Endometrium (tissue), 2 donors: ENCODE data around the gene CCK.

ENCODE experiments used
- FAIRE-seq: peaks from 2 replicates; lab custom pipeline; 2012; peaks lifted over from hg19 to GRCh38; lab: Jason Lieb, UNC
- donor health status: control.
- donor health status: control.

Gene CCK

DNA sequence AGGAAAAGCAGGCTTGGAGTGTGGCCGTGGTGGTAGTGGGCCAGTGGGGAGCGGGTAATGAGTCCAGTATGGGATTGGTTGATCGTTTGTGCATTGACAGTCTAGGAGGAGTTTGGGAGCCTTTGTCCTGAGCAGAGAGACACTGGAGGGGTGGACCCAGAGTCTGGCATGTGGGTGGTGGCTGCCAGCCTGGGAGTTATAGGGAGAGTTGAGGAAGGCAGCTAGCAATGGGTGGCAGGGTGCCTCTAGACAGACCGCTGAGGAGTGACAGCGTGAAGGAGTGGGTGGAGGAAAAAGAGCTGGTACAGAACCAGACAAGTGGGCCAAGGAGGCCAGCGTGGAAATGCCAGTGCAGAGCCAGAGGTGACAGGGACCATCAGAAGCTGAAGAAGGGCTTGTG lies 1.9 kb upstream of the CCK start:
- no peak for FAIRE-seq

DNA sequence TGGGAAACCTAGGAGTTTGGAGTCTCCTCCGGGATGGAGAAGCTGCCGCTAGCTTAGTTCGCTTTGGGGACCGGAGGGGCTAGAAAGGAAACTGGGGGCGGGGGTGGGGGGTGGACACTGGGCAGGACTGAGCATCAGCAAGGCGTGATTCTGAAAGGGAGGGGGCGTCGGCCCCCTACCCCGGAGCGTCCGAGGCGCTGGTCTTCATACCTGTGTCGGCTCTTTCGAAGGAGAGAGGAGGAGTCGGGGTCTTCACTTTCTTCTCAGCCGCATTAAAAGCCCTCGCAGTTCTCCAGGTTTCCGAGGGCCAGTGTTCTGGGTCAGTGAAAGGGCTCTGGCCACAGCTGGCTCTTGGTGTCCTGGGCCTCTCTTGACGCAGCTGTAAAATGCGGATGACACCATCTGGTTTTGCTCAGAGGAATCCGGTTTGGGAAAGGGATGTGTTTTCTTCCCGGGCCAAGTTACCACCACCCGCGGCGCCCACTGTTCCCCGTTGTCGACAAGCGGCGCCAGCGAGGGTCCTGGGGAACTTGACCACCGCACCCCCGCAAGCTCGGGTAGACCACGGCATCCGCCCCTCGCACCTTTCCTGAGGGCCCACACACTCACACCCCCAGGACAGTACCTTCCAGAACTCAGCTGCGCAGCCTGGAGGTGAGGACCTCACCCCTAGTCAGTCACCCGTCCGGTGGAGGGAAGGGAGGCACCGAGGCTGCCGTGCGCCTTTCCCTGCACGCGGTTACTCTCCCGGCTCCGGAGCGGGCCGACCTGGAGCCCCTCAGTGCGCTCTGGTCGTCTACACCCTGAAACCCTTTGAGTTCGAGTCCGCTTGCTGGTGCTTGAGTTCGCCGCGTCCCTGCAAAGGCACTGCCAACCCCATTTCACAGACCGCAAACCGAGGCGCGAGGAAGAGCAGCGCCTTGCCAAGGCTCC lies 660 bp downstream of the CCK start:
- no peak for FAIRE-seq

DNA sequence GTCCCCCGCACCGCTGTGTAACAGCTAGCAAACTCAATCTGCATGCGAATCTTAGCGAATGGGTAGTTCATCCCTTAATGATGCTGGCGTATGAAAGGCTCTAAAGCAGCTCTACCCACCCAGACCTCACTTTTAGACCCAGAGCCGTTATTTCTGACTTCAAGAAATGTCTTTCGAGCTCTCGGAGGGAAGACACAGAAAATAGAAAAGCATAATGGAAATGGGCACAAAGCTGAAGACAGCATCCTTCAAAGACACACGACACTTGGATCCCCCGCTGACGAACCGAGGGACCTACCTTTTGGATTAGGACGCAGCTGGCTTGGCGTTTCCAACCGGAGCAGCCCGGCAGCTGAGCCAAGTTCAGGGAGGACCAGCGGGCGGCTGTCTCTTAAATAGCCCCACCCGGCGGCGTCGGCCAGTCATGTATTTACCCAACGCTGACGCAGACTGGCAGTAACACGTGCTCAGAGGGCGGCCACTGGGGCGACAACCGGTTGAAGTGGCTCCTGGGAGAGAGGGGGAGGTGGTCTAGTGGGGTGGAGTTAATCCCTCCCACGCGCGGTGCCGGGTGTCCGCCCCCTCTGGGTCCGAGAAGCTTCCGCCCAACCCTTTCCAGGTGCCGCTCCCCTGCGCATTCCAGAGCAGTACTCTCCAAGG lies 1.5 kb downstream of the CCK start:
- no peak for FAIRE-seq

DNA sequence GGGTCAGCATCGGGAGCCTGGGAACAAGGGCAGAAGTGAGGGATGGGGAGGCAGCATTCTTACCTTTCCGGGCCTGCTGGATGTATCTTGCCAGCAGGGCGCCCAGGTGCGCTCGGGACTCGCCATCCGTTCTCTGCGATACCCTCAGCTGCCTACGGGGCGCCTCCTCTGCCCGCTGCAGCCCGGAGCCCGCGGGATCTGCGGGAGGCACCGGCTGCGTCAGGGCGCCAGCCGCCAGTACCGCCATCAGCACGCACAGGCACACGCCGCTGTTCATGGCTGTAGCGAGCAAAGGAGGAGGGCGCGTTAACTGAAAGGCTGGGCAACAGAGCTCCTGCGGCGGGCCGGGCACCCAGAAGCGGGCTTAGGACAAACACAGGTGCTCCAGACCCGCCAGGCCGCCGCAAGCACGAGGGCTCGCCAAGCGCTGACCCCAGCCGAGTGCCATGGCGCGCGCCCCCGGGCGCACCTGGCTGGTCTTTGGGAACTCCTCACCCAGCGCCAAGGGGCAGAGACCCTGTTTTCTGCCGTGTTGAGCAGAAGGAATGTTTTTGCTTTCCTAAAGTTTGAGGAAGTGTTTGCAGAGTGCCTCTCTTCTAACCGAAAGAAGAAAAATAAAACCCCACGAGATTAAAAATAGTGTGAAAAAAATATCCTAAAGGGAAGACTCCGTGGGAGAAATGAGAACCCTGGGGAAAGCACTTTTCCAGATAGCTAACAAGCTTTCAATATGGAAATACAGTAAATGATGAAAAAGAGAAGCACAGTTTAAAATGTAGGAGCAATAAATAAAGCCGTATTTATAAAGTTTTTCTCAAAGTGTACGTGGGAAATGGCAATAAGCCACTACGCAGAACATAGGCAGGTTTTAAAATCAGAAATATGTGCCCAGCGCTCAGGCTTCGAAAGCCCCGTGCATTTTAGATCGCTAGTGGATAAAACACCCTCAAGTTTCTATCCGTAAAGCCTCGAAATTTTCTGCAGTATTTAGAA lies 2.3 kb downstream of the CCK start:
- FAIRE-seq, result no peak

DNA sequence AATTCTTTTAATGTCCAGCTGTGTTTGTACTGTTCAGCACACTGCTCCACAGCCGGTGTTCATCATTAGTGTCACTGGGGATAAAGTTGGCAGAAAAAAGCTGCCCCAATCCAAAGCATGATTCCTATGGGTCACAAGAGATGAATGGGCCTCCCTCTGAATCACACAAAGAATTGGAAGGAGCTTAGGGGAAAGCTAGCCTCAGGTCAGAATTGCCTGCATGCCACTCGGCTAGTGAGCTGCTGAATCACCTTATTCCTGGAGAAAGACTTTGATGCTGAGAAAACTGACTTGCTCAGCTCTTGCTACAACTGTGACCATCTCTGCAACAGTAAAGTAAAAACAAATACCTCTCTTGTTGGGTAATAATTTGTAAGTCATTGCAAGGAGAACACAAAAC lies 3.5 kb downstream of the CCK start:
- no peak for FAIRE-seq

DNA sequence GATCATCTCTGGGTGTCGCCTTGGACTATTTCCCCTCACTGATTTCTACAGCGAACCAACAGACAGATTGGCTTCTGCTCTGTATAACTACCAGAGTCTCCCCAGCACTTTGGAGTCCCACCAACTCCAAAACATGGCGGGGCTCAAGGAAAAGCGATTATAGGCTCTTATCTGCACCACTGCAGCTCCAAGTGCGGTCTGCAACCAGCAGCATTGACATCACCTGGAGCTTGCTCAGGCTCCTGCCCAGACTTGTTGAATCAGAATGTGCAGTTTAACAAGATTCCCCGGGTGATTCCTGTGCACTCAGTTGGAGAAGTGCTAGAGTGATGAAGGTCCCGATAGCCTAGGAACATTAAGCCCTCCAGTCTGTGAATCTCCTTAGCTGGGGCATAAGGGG lies 9.0 kb downstream of the CCK start:
- FAIRE-seq, result no peak

DNA sequence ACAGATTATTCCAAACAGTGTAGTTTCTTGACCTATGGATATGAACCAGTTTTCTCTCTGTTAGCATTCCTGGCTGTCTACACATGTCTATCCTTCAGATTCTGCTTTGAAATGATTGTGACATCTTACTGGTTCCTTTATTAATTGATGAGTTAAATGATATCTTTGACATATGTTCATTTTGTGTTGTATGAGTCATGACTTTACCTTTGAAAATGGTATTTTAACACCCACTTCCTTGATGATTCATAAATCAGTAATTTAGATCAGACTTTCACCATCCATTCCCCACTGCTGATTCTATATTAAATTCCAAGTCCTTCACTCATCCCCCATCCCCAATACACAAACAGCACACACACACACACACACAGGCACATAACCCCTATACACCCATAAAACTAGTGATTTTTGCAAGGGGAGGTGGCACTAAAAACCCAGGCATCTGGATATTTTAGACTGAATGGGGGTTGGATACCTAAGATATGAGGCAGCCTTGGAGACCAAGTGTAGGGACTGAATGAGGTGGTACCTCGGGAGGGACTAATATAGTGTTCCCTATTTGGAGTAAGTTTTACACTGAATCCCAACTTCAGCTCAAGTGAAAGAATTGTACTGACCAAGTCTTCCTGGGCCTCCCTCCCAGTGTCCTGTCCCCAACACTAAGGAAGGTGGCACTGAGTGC lies 9.7 kb downstream of the CCK start:
- no peak for FAIRE-seq

DNA sequence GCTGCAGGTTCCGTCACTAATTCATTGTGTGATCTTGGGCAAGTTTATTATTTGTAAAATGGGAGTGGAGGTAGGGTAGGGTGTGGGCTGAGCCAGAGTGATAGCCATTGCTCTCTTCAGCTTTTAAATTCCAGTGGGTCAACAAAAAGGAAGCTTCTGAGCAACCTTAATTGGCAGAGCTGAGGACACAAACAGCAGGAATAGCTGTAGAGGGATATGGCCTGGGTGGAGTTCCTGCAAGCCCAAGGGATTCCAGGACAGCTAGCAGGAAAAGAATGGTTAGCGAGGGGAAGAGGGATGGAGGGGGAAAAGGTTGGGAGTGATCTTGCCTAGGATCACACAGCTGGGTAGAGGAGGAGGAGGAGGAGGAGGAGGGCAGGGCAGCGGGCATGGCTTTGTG lies 11.4 kb downstream of the CCK start:
- FAIRE-seq, result no peak

DNA sequence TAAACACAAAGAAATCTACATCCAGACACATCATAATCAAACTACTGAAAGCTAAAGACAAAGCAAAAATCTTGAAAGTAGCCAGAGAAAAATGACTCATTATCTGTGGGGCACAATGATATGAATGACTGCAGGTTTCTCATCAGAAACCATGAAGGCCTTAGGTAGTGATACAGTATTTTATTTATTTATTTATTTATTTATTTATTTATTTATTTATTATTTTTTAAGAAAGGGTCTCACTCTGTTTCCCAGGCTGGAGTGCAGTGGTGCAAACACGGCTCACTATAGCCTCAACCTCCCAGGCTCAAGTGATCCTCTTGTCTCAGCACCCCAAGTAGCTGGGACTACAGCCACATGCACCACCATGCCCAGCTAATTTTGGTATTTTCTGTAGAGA lies 15.2 kb downstream of the CCK start:
- no peak for FAIRE-seq

DNA sequence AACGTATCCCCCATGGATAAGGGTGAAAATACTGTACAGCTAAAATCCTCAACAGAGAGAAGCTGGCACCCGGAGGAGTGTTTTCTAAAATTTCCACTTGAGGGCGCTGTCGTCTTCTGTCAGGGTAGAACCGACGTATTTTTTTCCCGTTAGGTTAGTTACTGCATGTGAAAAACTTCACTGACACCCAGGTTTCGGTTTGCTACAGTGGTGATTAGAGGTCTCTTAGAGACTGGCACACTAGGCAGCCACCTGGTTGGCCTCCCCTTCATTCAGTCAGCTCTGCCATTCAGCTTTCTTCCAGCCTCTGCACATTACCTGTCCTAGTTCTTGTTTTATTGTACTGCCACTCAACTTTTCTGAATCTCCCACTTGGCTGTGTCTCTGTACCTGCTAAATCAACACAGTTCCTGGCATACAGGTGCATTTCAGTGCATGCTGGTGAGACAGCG lies 18.4 kb downstream of the CCK start:
- no peak for FAIRE-seq

DNA sequence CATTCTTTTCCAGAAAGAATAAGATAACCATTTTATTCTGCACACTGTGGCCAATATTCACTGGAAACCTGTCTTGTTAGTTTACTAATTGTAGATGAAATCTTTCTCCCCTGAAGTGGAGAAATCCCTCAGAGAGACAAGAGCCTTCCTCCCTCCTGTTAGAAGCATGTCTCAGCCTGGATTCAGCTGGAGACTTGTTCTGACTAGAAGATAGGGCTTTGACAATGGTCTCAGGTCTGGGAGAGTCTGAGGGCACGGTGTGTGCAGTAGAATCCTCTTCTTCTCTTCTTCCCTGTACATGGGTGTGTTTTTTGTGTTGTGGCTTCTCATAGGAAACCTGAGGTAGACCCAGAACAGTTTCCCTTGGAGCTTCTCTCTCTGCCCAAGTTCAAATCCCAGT lies 19.9 kb downstream of the CCK start:
- no peak for FAIRE-seq

DNA sequence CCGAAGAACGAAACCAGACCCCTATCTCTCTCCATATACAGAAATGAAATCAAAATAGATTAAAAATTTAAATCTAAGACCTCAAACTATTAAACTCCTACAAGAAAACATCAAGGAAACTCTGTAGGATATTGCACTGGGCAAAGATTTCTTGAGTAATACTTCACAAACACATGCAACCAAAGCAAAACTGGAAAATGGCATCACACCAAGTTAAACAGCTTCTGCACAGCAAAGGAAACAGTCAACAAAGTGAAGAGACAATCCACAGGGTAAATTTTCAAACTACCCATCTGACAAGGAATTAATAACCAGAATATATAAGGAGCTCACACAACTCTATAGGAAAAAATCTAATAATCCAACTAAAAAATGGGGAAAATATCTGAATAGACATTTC lies 29.4 kb downstream of the CCK start:
- FAIRE-seq, result no peak

DNA sequence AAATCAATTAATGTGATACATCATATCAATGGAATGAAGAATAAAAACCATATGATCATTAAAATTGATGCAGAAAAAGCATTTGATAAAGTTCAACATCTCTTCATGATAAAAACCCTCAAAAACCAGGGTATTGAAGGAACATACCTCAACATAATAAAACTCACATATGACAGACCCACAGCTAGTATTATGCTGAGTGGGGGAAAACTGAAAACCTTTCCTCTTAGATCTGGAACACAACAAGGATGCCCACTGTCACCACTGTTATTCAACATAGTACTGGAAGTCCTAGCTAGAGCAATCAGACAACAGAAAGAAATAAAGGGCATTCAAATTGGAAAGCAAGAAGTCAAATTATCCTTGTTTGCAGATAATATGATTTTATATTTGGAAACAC lies 30.5 kb downstream of the CCK start:
- FAIRE-seq, result no peak

DNA sequence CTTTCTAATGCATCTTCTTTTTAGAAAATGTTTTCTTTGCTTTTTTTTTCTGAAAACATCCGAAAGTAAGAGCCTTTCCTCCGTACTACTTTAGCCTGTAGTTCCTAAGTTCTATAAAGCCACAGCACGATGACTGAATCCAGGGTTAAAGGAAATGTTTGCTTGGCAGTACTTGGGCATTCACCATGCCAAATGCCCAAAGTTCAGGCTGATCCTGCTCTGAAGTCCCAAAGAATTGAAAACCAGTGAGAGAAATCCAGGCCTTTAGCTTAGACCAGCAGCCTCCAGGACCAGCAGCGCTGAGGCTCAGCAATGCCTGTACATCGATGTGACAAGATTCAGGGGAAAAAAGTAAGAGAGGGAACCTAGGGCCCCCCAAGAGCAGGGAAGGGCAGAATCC lies 35.1 kb downstream of the CCK start:
- no peak for FAIRE-seq

DNA sequence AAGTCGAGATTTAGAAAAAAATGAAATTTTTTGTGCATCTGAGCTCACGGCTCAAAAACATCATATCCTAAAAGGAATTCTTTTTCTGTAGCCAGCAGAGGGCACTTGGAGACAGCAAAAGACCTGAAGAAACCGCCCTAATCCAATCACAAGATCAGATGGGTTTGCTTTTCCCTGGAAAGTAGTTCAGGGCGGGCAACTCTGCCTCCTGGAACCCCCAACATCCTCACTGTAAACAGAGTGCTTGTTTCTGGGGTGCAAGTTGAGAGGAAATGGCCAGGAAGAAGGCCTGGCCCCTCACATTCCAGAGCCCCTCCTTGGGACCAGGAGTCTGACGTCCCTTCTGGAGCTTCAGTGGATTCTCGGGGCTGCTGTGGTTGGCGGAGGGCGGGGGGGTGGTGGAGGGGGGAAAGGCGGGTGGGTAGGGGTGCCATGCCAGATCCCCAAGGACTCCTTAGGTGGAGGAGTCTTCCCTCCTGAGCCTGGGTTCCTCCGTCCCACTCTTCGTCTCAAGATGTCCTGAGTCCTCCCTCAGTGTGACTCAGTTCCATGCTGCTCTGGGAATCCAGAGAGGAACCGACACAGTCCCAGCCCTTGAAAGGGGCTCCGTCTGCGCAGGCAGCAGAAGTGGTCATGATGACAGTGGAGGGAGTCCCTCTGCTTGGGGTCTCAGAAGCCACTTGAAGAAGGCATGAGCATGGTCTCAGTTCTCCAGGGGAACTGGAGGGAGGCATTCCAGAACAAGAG lies 35.9 kb downstream of the CCK start:
- FAIRE-seq, result no peak

DNA sequence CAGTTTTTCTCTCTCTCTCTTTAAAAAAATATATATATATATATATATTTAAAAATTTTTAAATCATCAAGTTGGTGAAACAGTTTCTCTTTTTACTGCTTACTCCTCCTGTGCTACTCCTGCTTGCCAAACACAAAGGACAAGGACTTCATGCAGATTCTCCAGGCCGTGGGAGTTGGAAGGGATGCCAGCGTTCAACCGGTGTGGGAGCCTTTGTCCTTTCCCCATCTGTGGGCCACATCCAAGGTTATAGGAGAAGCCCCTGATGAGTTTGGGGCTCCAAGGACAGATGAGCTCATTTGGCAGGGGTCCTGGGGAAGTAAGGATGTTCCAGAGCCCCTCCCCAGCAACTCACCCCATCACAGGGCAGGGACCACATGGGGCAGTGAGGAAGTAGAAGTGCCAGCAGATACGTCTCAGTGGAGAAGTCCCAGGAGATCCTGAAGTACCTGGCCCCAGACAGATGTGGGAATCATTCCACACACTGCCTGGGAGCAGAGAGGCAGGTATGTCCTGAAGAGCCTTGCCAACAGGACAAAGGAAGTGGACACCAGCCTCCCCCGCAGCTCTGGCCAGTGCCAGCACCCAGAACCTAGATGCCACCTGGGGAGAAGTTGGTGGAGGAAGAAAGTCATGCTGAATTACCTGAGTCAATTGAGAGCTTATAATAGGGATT lies 36.6 kb downstream of the CCK start:
- no peak for FAIRE-seq

DNA sequence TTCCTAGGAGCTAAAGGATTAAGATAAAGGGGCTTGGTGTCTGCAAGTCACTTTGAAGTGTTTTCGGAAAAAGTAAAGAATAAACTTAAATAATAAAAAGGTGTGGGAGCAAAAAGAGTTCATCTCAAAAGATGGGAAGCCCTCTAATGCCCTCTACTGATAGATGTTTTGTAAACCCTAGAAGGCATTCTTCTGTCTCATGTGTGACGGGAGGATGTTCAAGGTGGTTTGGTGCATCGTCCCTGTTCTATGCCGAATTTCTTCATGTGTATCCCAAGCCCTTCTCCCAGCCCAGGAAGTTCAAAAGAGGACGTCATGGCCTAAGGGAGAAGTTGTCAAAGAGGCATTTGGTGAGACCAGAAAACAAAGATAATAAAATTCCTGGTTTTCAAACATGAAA lies 37.2 kb downstream of the CCK start:
- FAIRE-seq, result no peak

DNA sequence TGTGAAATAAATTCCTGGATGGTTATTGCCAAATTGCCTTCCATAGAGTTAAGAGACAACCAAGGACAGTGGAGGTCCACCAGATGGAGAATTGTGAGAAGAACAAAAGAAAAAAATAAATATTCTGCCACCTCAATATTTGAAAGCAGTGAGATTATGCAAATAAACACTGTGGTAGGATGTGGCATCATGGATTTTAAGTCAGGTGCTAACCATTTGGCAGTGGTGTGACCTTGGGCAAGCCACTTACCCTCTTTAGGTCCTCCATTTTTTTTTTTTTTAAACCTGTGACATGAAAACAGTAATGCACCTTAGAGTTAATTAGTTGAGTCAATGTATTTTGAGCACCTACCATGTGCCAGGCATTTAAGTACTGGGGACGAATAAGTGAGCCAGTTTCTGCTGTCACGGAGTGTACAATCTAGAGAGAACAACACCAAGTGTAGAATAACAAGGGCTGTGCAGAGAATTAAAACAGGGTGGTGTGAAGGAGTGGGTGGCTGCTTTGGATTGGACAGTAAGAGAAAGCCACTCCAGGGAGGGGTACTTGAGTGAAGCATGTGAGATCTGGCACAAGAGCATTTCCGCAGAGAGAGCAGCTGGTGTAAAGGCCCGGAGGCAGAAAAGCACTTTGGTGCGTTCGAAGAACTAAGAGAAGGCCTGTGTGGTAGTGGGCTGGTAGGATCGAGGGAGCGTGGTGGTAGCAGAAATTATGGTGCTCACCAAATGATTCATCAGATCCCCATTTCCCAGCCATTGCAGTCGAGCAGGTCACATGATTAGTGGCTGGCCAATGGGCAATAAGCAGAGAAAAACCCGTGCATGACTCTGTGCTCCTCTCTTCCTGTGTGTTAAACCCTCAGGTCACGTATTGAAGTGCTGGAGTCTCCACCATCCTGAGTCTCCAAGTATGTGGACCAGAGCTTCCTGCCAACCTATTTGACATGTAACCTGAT lies 39.2 kb downstream of the CCK start:
- FAIRE-seq, result no peak
